Measurements from ENCODE around the gene UBR7.

GRCh38 chr14:93267149-93267711, 60.2 kb downstream of the UBR7 start:
- no peak for TF ChIP-seq CTCF (conservative IDR thresholded peaks at IDR 0.05; ENCODE audit: low read depth, low read length)
- TF ChIP-seq EZH2 (IDR thresholded peaks at IDR 0.05; ENCODE audit: low read length, unreplicated experiment): no peak
- TF ChIP-seq EZH2phosphoT487 (IDR thresholded peaks at IDR 0.05; ENCODE audit: borderline replicate concordance, low read length): no peak

Data from PC-3 (cell line).